ENCODE data around the gene TMC5.
"Not testable (repeated sequence)": the region's sequence is repeated elsewhere in the genome, so short reads cannot be mapped to it uniquely, and the experiment has no call there.

Gene TMC5

GRCh38 chr16:19417640-19418039, at the start of gene TMC5:
Gene TMC5 (plus strand): TSS chr16:19417883. CDS start chr16:19440039, 22,156 bp downstream.
- DNase-seq (ENCODE audit: low read depth): no peak

GRCh38 chr16:19372541-19372940, 45.1 kb upstream of the TMC5 start:
- DNase-seq (ENCODE audit: low read depth): not testable (repeated sequence)

DNA sequence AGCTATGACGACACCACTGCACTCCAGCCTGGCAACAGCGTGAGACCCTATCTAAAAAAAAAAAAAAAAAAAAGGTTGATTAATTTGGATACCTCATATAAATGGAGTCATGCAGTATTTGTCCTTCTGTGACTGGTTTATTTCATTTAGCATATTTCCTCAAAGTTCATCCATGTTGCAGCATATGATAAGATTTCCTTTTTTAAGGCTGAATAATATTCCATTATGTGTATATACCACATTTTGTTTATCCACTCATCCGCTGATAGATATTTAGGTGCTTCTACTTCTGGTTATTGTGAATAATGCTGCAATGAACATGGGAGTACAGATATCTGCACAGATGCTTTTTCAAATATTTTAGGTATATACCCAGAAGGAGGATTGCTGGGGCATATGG, 43.3 kb upstream of the TMC5 start:
- DNase-seq (ENCODE audit: low read depth): no peak

- no peak for DNase-seq (ENCODE audit: low read depth)
These were observed 42.0 kb upstream of the TMC5 start for GRCh38 chr16:19375561-19376158.

DNA sequence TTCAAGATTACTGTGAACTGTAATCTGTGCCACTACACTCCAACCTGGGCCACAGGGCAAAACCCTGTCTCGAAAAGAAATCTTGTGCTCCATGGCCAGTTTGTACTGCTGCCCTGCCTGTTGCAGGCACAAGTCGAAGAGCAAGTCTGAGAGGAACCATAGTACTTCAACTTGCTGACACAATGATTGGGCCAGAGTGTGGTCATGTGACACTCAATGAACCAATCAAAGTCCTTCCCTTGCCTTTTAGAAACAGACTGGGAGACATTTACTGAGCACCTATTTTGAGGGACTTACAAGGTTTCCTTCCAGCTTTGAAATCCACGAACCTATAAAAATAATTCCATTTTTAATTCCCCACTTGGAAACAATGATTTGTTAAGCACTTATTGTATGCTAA, 39.8 kb upstream of the TMC5 start:
- DNase-seq (ENCODE audit: low read depth): no peak

- DNase-seq (ENCODE audit: low read depth): no peak
These were observed 39.2 kb upstream of the TMC5 start for GRCh38 chr16:19378511-19378910.

DNA sequence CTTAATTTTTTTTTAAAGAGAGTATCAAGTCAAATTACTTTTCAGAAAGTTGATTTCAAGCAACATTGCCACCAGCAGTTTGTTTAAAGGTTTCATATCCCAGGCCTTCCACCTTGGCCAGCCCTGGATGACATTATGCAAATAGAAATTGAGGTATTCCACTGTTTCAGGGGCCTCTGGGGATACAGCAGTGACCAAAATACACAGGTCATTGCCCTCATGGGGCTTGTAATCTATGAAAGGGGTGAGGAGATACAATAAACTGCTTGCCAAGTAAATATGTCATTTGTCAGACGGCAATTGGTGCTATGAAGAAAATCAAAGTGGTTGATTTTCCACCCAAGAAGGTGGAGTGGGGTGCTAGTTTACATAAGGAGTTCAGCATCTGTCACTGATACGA, 37.8 kb upstream of the TMC5 start:
- DNase-seq (ENCODE audit: low read depth): no peak

DNA sequence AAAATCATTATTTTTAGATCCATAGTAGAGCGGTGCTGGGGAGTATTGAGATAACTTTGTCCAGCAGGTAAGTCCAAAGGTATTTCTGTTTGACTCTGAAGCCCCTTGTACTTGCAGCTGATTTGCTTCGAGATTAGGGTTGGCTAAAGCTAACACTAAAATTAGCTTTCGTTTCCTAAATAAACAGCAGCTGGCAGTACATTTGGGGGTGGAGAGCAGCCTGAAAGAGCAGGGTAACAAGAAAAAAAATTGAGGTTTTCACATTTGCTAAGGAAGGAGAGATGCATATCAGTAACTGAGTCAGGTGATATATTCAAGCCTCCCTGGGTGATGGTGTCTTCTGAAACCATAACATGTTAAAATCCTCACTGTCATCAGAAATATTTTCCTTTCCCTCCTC, 37.4 kb upstream of the TMC5 start:
- DNase-seq (ENCODE audit: low read depth): no peak

DNA sequence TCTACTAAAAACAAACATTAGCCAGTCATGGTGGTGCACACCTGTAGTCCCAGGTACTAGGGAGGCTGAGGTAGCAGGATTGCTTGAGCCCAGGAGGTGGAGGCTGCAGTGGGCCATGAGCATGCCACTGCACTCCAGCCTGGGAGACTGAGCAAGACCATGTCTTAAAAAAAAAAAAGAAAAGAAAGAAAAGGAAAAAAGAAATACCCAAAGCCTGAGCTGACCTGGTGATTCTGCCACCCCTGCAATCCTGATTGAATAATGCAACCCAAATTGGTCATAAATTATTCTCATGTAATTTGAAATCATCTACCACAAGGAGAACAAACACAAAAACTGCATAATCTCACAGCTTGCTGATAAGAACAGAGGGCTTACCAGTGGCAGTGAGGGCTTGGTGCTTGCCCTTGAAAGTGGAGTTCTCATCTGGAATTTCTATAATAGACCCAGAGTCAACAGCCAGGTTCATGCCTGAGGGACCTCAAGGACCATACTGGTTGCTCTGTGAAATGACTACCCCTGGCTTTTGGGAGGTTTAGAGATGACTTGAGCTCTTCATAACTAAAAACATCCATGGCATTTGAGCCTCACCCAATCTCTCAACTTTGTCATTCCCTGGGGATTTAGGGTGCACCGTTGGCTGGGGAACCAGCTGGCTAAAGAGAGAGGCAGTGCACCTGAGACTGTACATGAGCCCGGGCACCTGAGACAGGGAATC, 35.4 kb upstream of the TMC5 start:
- DNase-seq (ENCODE audit: low read depth): no peak

GRCh38 chr16:19382887-19383816, 34.5 kb upstream of the TMC5 start:
- DNase-seq (ENCODE audit: low read depth): no peak

DNA sequence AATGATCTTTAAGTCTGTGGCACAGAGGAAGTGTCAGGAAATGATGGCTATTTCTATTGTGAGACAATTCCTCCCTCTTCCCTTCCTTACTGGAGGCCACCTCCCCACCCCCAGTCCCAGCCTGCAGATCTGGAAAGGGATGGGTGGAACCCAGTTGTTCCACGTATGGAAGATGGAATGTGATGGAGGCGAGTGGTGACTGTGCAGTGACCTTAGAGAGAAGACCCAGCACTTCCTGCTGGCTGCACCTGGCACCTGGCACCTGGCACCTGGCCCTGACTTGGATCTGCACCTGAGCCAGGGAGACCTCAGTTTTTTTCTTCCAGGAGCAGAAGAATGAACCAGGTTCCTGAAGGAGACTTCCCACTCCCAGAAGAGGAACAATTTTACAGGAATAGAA, 33.0 kb upstream of the TMC5 start:
- DNase-seq (ENCODE audit: low read depth): no peak

- DNase-seq (ENCODE audit: low read depth): no peak
These were observed 31.2 kb upstream of the TMC5 start for GRCh38 chr16:19386525-19386924.

DNA sequence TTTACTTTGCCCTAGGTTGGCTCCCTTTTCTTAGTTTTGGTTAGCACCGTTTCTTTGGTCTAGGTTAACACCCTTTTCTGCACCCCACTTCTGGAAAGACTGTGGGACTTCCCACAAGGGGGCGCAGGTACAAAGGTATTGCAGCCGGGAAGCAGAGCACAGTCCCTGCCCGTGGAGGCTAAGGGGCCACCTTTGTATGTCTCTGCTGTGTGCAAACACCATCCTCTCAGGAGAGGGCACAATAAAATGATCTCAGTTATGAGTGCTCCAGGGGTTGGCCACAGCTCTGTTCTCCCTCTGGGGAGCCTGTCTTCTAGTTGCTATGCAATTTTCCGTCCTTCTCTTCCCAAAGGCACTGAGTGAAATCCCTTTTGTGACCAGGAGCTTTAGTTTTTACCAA, 28.4 kb upstream of the TMC5 start:
- DNase-seq (ENCODE audit: low read depth): no peak

GRCh38 chr16:19391185-19391776, 26.4 kb upstream of the TMC5 start:
- DNase-seq (ENCODE audit: low read depth): not testable (repeated sequence)

DNA sequence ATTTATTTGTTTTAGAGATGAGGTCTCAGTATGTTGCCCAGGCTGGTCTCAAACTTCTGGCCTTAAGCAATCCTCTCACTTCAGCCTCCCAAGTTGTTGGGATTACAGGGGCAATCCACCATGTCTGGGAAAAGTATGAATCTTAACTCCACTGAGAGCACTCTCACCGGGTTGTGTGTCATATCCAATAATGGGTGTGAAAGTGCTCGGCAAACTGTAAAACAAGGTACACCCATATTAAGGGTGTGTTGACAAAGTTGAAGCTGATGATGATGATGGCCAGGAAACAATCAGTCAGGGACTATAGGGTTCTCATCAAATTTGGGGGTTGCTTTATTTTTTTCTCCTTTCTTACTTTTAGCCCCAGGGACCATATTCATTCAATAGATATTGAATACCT, 25.3 kb upstream of the TMC5 start:
- no peak for DNase-seq (ENCODE audit: low read depth)

- DNase-seq (ENCODE audit: low read depth): no peak
These were observed 24.2 kb upstream of the TMC5 start for GRCh38 chr16:19393226-19394111.

DNA sequence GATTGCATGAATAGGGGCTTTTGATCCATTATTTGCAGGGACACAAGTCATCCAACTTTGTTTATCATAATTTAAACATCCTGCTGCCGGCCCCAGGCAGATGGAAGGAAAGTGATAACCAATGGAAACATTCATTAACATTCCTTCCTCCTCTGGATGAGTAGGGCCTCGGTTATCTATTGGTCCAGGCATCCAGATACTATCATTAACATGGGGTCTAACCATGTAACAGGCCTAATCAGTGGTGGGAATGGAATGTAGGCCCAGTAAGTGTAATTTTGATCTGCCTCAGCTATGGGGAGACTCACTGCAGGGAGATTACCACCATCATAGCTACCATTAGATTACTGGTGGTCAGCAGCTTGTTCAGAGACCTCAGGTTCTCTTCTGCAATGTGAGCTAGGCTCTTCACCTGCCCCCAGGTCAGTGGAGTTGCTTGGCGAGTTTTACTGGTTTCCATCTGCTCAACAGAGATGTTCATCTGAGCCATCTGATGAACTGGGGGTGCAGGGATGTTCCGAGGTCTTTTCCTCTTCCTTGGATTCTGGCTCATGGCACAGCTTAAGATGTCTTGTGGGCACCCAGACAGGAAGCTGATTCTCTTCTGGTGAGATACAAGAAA, 21.9 kb upstream of the TMC5 start:
- DNase-seq (ENCODE audit: low read depth): not testable (repeated sequence)

DNA sequence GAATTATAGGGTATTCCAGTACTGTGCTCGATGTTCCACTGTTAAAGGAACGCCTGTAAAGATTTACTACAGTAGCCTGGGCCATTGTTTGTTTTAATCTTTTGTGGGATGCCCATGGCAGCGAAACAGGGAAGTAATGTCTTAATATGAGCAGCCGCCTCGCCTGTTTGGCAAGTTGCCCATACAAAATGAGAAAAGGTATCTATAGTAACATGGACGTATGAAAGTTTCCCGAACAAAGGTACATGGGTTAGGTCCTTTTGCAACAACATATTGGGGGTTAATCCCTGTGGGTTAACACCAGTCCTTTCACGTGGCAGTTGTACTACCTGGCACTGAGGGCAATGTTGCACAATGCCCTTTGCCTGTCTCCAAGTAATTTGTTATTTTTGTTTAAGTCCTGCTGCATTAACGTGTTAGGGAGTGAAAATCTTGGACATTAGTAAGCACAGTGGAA, 21.1 kb upstream of the TMC5 start:
- DNase-seq (ENCODE audit: low read depth): no peak

DNA sequence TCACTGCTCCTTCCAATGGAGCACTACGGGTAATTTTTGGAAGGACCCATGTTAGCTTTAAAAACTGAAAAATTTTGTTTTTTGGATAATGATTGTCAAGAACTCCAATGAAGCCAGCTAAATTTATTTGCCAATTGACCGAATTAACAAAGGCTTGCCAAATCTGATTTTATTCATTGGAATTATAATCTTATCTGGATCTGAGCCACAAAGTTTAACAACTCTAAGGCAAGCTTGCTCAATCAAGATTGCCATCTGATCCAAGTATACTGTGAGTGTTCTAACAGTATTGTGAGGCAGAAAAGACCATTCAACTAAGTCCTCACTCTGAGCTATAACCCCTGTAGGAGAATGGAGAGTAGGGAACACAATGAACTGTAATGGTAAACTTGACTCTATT, 20.3 kb upstream of the TMC5 start:
- DNase-seq (ENCODE audit: low read depth): not testable (repeated sequence)

- DNase-seq (ENCODE audit: low read depth): no peak
These were observed 17.0 kb upstream of the TMC5 start for GRCh38 chr16:19400711-19401110.

Data from CMK (cell line).